HG03571 (cell line): ENCODE results near the gene DPEP3.
A peak's percentile ranks its signal among the peaks of the same experiment; 100 is the strongest.
"Not testable (repeated sequence)": the region's sequence is repeated elsewhere in the genome, so short reads cannot be mapped to it uniquely, and the experiment has no call there.

Experiments used
- ATAC-seq: cut with Tn5 transposase; IDR thresholded peaks from one replicate; pipeline ENCODE4 v1.9.1; 2021; ENCODE audit not compliant: unreplicated experiment

Gene DPEP3

GRCh38 chr16:67979955-67980678 is at the start of gene DPEP3:
DPEP3 (minus strand) TSS chr16:67980499; CDS start chr16:67980380, 119 bp downstream.
- no peak for ATAC-seq

DNA sequence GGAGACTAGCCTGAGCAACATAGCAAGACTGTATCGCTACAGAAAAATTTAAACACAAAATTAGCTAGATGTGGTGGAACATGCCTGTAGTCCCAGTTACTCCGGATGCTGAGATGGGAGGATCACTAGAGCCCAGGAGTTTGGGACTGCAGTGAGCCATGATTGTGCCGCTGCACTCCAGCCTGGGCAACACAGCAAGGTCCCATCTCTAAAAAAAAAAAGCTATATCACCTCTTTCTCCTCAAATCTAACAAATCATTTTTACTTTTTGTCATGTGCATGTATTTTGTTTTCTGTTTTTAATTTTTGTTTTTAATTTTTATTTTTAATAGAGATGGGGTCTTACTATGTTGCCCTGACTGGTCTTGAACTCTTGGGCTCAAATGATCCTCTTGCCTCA is 48.7 kb upstream of the DPEP3 start:
- no peak for ATAC-seq

DNA sequence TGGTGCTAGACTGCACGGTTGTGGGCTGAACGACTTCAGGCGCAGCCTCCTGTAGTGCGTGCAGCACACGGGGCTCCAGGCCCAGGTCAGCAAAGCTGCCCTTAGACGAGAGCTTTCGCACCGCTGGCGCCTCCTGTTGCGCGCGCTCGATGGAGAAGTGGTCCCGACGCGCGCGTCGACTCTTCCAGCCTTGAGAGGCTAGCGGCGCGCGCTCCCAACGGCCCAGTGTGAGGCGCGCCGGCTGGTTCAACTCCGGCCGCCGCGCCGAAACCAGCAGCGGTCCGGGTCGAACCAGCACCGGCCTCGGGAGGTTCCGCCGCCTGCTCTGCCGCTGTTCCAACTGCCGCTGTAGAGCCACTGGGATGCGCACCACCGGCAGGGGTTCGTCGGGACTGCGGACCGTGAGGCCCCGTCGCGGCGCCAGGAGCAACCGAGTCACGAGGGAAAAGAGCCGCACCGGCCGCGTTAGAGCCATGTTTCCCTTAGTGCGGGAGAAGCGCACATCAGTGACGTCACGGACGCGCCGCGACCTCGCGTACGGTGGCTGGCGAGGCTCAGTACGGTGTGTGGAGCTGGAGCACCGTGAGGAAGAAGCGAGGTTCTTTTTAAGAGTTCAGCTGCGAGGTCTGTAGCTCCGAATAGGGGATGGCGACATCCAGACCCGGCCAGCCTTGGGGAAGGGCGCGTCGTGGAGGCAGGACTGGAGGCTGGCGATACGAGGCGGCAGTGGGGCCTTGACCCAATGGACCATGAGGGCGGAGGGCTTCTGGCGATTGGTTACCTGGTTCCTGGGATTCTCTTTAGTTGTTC is 42.6 kb upstream of the DPEP3 start, which contains the start of the genes DDX28 and DUS2:
Gene DDX28 (minus strand): TSS at position 505 of the 810 bp plus-strand sequence. CDS start 30 bp downstream, at position 475.
Gene DUS2 (plus strand): TSS at position 557 of the 810 bp plus-strand sequence. CDS start 14,740 bp downstream, outside the sequence.
- peak; percentile 75 for ATAC-seq

DNA sequence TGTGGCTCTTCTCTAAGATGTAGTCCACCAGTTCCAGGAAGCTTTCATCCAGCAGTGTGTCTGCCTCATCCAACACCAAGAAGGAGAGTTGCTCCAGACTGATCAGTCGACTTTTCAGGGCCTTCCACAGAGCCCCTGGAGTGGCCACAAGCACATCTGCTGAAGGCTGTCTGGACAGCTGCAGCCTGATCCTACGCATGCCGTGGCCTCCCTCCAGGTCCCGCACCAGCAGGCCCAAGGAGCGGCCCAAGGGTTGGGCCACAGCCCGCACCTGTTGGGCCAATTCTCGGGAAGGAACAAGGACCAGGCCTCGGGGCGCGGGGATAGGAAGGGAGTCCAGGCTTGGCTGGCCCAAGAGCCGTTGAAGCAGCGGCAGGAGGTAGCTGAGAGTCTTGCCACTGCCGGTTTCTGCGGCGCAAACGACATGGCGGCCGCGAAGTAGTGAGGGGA is 42.0 kb upstream of the DPEP3 start:
- peak; percentile 11 for ATAC-seq

GRCh38 chr16:68021490-68021889 is 41.2 kb upstream of the DPEP3 start:
- no peak for ATAC-seq

DNA sequence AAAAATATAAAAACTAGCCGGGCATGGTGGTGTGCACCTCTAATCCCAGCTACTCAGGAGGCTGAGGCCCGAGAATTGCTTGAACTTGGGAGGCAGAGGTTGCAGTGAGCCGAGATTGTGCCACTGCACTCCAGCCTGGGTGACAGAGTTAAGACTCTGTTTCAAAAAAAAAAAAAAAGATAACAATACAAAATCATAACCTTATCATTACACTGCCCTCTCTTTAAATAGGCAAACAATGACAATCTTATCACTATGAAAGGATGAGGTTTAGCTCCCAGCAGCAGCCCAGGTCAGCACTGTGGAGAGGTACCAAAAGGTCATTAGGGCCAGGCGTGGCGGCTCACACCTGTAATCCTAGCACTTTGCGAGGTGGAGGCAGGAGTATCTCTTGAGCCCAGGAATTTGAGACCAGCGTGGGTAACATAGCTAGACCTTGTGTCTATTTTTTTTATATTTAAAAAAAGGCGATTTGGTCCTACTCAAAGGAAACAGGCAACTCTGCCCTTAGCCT is 38.9 kb upstream of the DPEP3 start:
- no peak for ATAC-seq

- no peak for ATAC-seq
Observed at GRCh38 chr16:68015681-68016080, 35.4 kb upstream of the DPEP3 start, which contains the start of gene DPEP2NB. DPEP2NB (minus strand) TSS chr16:68015911; CDS start chr16:68015770, 141 bp downstream.

- ATAC-seq, result no peak
Observed at GRCh38 chr16:68013440-68013839, 33.1 kb upstream of the DPEP3 start.

- not testable (repeated sequence) for ATAC-seq
Observed at GRCh38 chr16:68009872-68010271, 29.6 kb upstream of the DPEP3 start.

DNA sequence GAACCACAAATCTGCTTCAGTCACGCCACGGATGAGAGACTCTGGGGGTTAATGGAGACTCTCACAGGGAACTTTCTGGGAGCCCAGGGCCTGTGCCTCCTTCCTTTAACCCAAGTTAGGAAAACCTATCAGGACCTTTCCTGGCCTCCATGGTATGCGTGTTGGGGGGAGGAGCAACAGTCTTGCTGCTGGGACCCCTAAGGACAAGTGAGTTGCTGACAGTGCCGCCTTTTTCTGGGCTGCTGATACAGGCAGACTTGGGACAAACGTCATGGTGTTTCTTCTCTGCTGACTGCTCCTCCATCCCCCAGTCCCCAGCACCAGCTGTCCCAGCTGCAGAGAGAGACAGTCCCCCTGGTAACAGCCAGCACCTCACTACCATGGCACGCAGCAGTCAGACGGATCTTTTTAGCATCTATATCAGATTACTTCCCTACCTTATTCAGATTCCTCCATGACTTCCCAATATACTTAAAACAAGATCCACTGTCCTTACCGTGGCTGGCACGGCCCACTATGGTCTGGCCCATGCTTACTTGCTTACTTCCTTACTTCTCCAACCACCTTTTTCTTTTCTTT is 28.9 kb upstream of the DPEP3 start:
- ATAC-seq, result no peak

DNA sequence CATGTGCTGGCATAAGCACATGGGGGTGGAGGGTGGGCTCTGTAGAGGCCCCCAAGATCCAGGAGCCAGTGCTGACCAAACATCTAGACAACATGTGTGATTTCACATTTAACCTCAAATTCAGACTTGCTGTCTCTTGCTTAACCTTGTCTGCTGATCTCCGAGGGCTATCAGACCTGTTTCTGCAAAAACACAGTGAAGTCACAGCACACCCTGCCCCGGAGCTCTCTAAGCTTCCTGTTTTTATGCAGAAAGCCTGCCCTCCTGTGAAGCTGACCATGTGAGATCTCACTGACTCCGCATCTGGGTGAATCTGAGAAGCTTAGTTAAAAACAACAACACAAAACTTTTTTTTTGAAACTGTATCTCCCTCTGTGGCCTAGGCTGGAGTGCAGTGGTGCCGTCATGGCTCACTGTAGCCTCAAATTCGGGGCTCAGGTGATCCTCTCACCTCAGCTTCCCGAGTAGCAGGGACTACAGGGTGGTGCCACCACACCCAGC is 25.5 kb upstream of the DPEP3 start:
- ATAC-seq, result no peak

- no peak for ATAC-seq
Observed at GRCh38 chr16:68005211-68005610, 24.9 kb upstream of the DPEP3 start.

- ATAC-seq, result no peak
Observed at GRCh38 chr16:68003031-68003430, 22.7 kb upstream of the DPEP3 start.

DNA sequence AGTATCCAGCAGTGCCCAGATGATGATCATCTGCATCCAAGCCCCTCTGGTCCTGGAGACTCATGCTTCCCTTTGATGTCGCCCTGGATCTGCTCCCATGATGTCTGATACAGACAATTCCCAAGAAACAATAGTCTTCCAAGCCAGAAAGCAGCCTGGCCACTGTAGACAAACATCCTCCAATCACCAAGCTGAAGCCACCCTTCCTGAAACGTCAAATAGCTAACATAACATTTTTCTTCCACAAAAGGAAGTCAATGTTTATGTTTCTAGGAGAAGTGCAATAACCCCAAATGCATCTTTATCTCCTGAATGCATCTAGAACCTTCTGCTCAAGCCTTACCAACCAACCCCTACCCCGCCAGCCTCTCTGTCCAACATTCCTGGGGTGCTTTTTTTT is 20.2 kb upstream of the DPEP3 start:
- no peak for ATAC-seq

- ATAC-seq, result no peak
Observed at GRCh38 chr16:67999985-68000384, 19.7 kb upstream of the DPEP3 start.

DNA sequence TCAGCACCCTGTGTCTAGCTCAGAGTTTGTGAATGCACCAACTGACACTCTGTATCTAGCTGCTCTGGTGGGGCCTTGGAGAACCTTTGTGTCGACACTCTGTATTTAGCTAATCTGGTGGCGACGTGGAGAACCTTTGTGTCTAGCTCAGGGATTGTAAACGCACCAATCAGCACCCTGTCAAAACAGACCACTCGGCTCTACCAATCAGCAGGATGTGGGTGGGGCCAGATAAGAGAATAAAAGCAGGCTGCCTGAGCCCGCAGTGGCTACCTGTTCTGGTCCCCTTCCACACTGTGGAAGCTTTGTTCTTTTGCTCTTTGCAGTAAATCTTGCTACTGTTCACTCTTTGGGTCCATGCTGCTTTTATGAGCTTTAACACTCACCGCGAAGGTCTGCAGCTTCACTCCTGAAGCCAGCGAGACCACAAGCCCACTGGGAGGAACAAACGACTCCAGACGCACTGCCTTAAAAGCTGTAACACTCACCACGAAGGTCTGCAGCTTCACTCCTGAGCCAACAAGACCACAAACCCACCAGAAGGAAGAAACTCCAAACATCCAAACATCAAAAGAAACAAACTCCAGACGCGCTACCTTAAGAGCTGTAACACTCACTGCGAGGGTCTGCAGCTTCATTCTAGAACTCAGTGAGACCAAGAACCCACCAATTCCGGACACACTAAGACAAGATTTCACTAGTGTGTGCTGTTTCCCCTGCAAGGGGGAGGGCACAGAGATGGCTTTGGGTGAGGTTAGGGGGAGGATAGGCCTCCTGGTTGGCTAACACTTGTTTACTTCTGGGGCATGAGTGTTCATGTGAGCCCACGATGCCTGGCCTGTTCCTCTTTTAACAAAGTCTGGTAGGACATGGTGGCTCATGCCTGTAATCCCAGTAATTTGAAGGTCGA is 18.7 kb upstream of the DPEP3 start, which contains the start of gene DPEP2:
Gene DPEP2 (minus strand): TSS at position 706 of the 910 bp plus-strand sequence. CDS start 6,272 bp downstream, outside the sequence.
- ATAC-seq, result not testable (repeated sequence)

DNA sequence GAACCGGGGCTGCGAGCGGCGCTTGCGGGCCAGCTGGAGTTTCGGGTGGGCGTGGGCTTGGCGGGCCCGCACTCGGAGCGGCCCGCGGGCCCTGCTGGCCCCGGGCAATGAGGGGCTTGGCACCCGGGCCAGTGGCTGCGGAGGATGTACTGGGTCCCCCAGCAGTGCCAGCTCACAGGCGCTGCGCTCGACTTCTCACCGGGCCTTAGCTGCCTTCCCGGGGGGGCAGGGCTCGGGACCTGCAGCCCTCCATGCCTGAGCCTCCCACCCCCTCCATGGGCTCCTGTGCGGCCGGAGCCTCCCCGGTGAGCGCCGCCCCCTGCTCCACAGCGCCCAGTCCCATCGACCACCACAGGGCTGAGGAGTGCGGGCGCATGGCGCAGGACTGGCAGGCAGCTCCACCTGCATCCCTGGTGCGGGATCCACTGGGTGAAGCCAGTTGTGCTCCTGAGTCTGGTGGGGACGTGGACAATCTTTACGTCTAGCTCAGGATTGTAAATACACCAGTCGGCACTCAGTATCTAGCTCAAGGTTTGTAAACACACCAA is 18.0 kb upstream of the DPEP3 start:
- ATAC-seq, result not testable (repeated sequence)

- ATAC-seq, result no peak
Observed at GRCh38 chr16:67996666-67997065, 16.4 kb upstream of the DPEP3 start.

GRCh38 chr16:67995423-67995822 is 15.1 kb upstream of the DPEP3 start:
- ATAC-seq, result no peak

- ATAC-seq, result not testable (repeated sequence)
Observed at GRCh38 chr16:67994040-67994408, 13.7 kb upstream of the DPEP3 start.
